ENCODE results near the gene PIM2.

DNA sequence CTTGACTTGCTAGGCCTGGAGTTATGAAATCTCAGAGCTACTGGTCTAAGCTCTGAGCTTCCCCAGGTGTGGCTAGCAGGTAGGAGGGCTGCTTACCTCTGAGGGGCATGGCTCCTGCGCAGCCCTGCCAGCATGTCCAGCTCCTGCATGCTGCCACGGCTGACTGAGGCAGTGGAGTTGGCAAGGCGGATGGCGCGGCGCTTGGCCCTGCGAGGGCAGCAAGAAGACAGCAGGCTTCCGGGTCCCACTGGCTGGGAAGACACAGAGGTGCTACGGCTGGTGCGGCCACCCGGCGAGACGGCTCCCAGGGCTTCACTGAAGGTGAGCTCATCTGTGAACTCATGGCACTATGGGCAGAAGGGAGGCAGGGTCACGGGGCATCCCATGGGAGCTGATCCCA, 47.1 kb upstream of the PIM2 start:
- TF ChIP-seq, protein P1, sequence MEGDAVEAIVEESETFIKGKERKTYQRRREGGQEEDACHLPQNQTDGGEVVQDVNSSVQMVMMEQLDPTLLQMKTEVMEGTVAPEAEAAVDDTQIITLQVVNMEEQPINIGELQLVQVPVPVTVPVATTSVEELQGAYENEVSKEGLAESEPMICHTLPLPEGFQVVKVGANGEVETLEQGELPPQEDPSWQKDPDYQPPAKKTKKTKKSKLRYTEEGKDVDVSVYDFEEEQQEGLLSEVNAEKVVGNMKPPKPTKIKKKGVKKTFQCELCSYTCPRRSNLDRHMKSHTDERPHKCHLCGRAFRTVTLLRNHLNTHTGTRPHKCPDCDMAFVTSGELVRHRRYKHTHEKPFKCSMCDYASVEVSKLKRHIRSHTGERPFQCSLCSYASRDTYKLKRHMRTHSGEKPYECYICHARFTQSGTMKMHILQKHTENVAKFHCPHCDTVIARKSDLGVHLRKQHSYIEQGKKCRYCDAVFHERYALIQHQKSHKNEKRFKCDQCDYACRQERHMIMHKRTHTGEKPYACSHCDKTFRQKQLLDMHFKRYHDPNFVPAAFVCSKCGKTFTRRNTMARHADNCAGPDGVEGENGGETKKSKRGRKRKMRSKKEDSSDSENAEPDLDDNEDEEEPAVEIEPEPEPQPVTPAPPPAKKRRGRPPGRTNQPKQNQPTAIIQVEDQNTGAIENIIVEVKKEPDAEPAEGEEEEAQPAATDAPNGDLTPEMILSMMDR (IDR thresholded peaks at IDR 0.05; ENCODE audit: low read depth, low read length), result no peak
- no peak for TF ChIP-seq POLR2A (IDR thresholded peaks at IDR 0.05; ENCODE audit: extremely low read depth, insufficient read length)
